ENCODE data around the gene RNF115. TPM values are rescaled to one million over a fixed set of nuclear protein-coding genes. Genes with fewer than 3 reads are reported as not detected.
"Not testable (repeated sequence)": the region's sequence is repeated elsewhere in the genome, so short reads cannot be mapped to it uniquely, and the experiment has no call there.

Gene RNF115
- total RNA-seq, 2 donors from 2014 or later, result 17.7 to 19.3 TPM

DNA sequence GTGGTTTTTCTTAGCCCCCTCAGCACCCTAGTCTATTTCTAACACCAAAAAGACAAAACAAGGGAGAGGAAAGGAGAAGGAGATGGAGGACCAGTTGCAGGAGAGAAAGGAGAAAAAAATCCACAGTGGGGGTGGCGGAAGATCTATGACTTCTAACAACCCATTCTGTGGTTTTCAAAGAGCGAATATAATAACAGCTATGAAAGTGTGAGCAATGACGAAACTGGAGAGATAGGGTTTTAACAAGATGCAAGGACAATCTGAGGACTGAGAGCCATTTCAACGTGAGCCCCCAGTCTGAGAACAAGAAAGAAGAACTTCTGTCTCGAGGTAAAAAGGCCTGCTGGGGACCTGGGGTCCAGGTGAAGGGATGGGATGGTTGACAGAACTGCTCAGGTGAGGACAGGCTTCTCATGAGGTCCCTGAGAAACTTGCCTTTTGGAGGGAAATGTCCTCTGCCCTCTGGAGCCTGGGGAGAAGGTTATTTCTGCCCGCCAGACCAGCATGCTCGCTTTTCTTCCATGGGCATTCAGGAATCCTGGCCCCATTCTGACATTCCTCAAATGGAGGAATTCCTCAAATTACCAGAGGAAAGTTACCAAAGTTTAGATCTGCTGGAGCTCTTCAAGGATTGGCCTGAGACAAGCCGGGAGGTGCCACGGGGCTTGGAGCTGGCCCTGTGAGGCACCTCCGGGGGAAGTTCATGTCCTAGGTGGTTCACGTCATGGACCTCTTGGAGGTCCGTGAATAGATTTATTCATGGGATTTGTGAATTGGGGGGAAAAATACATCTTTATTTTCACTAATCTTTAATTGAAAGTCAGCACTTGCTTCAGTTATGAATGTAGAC lies 104.4 kb downstream of the RNF115 start, which contains the start of gene CD160:
CD160 (plus strand) TSS at position 270 of the 850 bp plus-strand sequence. CDS start 8,829 bp downstream, outside the sequence.
- Mint-ChIP-seq H3K9me3 (no peaks in the 10 kb centered on the region), H3K4me3 (no peak within 1 kb of the TSS), H3K27me3 (ENCODE audit: insufficient read depth) (peaks cover 25% of the 10 kb centered on the region), H3K36me3 (ENCODE audit: low read depth) (no peaks in the 10 kb centered on the region), H3K4me1 (peaks cover 18% of the 10 kb centered on the region), H3K27ac (no peak within 1 kb of the TSS)
- Histone ChIP-seq H3K9ac (ENCODE audit: extremely low read depth, low read length, poor library complexity, severe bottlenecking) (no peak within 1 kb of the TSS), H3K27me3 (ENCODE audit: control insufficient read depth, insufficient read depth, low read length, poor library complexity, severe bottlenecking) (no peaks in the 10 kb centered on the region), H3K4me3 (ENCODE audit: low read length) (no peak within 1 kb of the TSS), H3K9me3 (ENCODE audit: control insufficient read depth, low read length) (no peaks in the 10 kb centered on the region), H3K27ac (ENCODE audit: low read depth, low read length) (no peak within 1 kb of the TSS), H3K36me3 (ENCODE audit: control insufficient read depth, insufficient read depth, low read length) (no peaks in the 10 kb centered on the region), H3K4me1 (ENCODE audit: control insufficient read depth, insufficient read depth, low read length) (no peaks in the 10 kb centered on the region)
- TF ChIP-seq, protein P1, sequence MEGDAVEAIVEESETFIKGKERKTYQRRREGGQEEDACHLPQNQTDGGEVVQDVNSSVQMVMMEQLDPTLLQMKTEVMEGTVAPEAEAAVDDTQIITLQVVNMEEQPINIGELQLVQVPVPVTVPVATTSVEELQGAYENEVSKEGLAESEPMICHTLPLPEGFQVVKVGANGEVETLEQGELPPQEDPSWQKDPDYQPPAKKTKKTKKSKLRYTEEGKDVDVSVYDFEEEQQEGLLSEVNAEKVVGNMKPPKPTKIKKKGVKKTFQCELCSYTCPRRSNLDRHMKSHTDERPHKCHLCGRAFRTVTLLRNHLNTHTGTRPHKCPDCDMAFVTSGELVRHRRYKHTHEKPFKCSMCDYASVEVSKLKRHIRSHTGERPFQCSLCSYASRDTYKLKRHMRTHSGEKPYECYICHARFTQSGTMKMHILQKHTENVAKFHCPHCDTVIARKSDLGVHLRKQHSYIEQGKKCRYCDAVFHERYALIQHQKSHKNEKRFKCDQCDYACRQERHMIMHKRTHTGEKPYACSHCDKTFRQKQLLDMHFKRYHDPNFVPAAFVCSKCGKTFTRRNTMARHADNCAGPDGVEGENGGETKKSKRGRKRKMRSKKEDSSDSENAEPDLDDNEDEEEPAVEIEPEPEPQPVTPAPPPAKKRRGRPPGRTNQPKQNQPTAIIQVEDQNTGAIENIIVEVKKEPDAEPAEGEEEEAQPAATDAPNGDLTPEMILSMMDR (conservative IDR thresholded peaks at IDR 0.05), result no peak
- 87 to 90% methylated on average over 5 to 12 of the region's 12 CpGs for WGBS, 2 experiments (ENCODE audit: insufficient coverage in 1 of 2, insufficient read length in 1 of 2)
- DNase-seq, result peak; percentile 42

DNA sequence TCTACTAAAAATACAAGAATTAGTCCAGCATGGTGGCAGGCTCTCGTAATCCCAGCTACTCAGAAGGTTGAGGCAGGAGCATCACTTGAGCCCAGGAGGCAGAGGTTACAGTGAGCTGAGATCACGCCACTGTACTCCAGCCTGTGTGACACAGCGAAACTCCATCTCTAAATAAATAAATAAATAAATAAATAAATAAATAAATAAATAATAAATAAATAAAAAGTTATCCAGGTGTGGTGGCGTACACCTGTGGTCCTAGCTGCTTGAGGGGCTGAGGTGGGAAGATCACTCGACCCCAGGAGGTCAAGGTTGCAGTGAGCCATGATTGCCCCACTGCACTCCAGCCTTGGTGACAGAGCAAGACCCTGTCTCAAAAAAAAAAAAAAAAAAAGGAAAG lies 105.4 kb downstream of the RNF115 start:
- Mint-ChIP-seq H3K27me3 (ENCODE audit: insufficient read depth) (peaks cover 25% of the 10 kb centered on the region), H3K4me1 (peaks cover 18% of the 10 kb centered on the region)
- not testable (repeated sequence) for H3K4me3 ChIP-seq (ENCODE audit: low read length); H3K36me3 Mint-ChIP-seq (ENCODE audit: low read depth); H3K9ac ChIP-seq (ENCODE audit: extremely low read depth, low read length, poor library complexity, severe bottlenecking); H3K4me3 Mint-ChIP-seq; H3K4me1 ChIP-seq (ENCODE audit: control insufficient read depth, insufficient read depth, low read length); H3K36me3 ChIP-seq (ENCODE audit: control insufficient read depth, insufficient read depth, low read length); H3K27ac Mint-ChIP-seq; DNase-seq; H3K27me3 ChIP-seq (ENCODE audit: control insufficient read depth, insufficient read depth, low read length, poor library complexity, severe bottlenecking); H3K27ac ChIP-seq (ENCODE audit: low read depth, low read length); H3K9me3 Mint-ChIP-seq; H3K9me3 ChIP-seq (ENCODE audit: control insufficient read depth, low read length)
- WGBS, 2 experiments (ENCODE audit: insufficient coverage in 1 of 2, insufficient read length in 1 of 2), result 90 to 92% methylated on average over 2 to 4 of the region's 5 CpGs

DNA sequence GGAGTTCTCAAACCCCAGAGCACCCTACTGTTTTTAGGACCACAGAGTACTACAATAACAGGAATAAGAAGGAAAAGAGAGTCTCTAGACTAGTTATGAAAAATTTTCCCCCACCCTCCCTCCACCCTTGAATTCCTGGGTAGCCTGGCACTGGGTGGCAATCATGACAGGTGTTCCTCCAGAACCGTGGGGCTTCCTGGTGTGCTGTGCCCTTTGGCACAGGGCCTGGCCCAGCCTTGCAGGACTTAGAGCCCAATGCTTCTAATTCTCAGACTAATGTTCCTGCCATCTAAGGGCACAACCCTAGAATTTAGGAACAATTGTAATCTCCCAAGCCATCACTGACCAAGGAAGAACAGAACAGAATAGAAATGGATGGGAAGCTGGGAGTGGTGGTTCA lies 106.1 kb downstream of the RNF115 start:
- WGBS, 2 experiments (ENCODE audit: insufficient coverage in 1 of 2, insufficient read length in 1 of 2), result 91% methylated on average over 1 of the region's 1 CpG; no CpG with 5 or more reads in 1 of the 2 experiments

More for the DNA sequence above, 106.1 kb downstream of the RNF115 start:
- TF ChIP-seq, protein P1 (conservative IDR thresholded peaks at IDR 0.05), result no peak
- peaks cover 25% of the 10 kb centered on the region for H3K27me3 Mint-ChIP-seq (ENCODE audit: insufficient read depth)
- H3K36me3 Mint-ChIP-seq (ENCODE audit: low read depth), result no peaks in the 10 kb centered on the region
- no peak overlapping the region for H3K4me3 ChIP-seq (ENCODE audit: low read length)
- H3K9ac ChIP-seq (ENCODE audit: extremely low read depth, low read length, poor library complexity, severe bottlenecking), result no peak overlapping the region
- no peaks in the 10 kb centered on the region for H3K36me3 ChIP-seq (ENCODE audit: control insufficient read depth, insufficient read depth, low read length)
- H3K27me3 ChIP-seq (ENCODE audit: control insufficient read depth, insufficient read depth, low read length, poor library complexity, severe bottlenecking), result no peaks in the 10 kb centered on the region
- H3K4me3 Mint-ChIP-seq, result no peak overlapping the region
- no peaks in the 10 kb centered on the region for H3K9me3 ChIP-seq (ENCODE audit: control insufficient read depth, low read length)
- no peak overlapping the region for H3K27ac ChIP-seq (ENCODE audit: low read depth, low read length)
- H3K9me3 Mint-ChIP-seq, result no peaks in the 10 kb centered on the region
- H3K4me1 Mint-ChIP-seq, result peaks cover 18% of the 10 kb centered on the region
- H3K27ac Mint-ChIP-seq, result no peak overlapping the region
- no peaks in the 10 kb centered on the region for H3K4me1 ChIP-seq (ENCODE audit: control insufficient read depth, insufficient read depth, low read length)
- DNase-seq, result no peak
